A673 (cell line): Measurements from ENCODE around the gene KCNJ15. TPM values are rescaled to one million over a fixed set of nuclear protein-coding genes. Genes with fewer than 3 reads are reported as not detected.

Experiments used
- BruUV-seq: library from RNA; stranded (reverse); fragments of 400-500 nt; replicated peaks from 2 replicates; lab custom pipeline; 2021; lab: Mats Ljungman, UMichigan
- CTCF ChIA-PET: fragments of 300-600 bp; sonication (Branson Sonifier 250); formaldehyde crosslinking; loops from one replicate; lab custom pipeline; 2022; ENCODE audit warnings: antibody characterized with exemption; lab: Charles Lee
- POLR2A ChIA-PET: fragments of 300-600 bp; sonication (Branson Sonifier 250); formaldehyde crosslinking; loops from one replicate; lab custom pipeline; 2022; ENCODE audit warnings: antibody characterized with exemption; ENCODE audit not compliant: low non-redundant PET; lab: Charles Lee
- DNase-seq: peaks from one replicate; pipeline ENCODE4 v3.0.0-alpha.2; 2015; ENCODE audit warnings: low spot score
- H3K27ac ChIP-seq: fragments of 200-600 bp; sonication (generic); 2 replicates; pipeline ENCODE4 v1.5.1; 2016; ENCODE audit warnings: mixed run types, low read depth, mild to moderate bottlenecking, mixed read lengths, antibody characterized with exemption, low read length; ENCODE audit not compliant: poor library complexity, severe bottlenecking
- H3K27me3 ChIP-seq: fragments of 200-600 bp; sonication (generic); replicated peaks from 2 replicates; pipeline ENCODE4 v1.6.1; 2017; ENCODE audit warnings: mixed run types, low read depth, mild to moderate bottlenecking, mixed read lengths, antibody characterized with exemption, low read length; ENCODE audit not compliant: insufficient read depth, poor library complexity
- H3K36me3 ChIP-seq: fragments of 200-600 bp; sonication (generic); 2 replicates; pipeline ENCODE4 v1.6.1; 2016; ENCODE audit warnings: mixed run types, mild to moderate bottlenecking, mixed read lengths, antibody characterized with exemption, low read length; ENCODE audit not compliant: insufficient read depth, poor library complexity, severe bottlenecking
- H3K4me1 ChIP-seq: fragments of 200-600 bp; sonication (generic); 2 replicates; pipeline ENCODE4 v1.6.1; 2017; ENCODE audit warnings: mixed run types, mild to moderate bottlenecking, mixed read lengths, antibody characterized with exemption, low read length; ENCODE audit not compliant: insufficient read depth, poor library complexity, severe bottlenecking
- H3K4me3 ChIP-seq: fragments of 200-600 bp; sonication (generic); 2 replicates; pipeline ENCODE4 v1.5.1; 2016; ENCODE audit warnings: low read depth, mixed run types, mild to moderate bottlenecking, mixed read lengths, low read length; ENCODE audit not compliant: poor library complexity, severe bottlenecking
- H3K9me3 ChIP-seq: fragments of 200-600 bp; sonication (generic); 2 replicates; pipeline ENCODE4 v1.6.1; 2016; ENCODE audit warnings: mixed run types, low read depth, mild to moderate bottlenecking, mixed read lengths, antibody characterized with exemption, low read length; ENCODE audit not compliant: poor library complexity, severe bottlenecking
- CTCF ChIP-seq: fragments of 300-800, 200-600 bp; sonication (generic); conservative IDR thresholded peaks from 2 replicates; pipeline ENCODE4 v1.5.1; 2017; ENCODE audit warnings: low read depth, mild to moderate bottlenecking, antibody characterized with exemption, low read length, moderate library complexity, mixed read lengths
- EZH2 ChIP-seq: fragments of 200-600 bp; sonication (generic); IDR thresholded peaks from 2 replicates; pipeline ENCODE4 v1.6.1; 2017; ENCODE audit warnings: borderline replicate concordance, low read depth, mild to moderate bottlenecking, mixed read lengths, antibody characterized with exemption, low read length; ENCODE audit not compliant: poor library complexity, severe bottlenecking
- intact Hi-C: fragments of 100-400 bp; cut with micrococcal nuclease; formaldehyde crosslinking; loops from one replicate; pipeline ENCODE4 v1.10.0; 2022; ENCODE audit not compliant: unreplicated experiment
- total RNA-seq: library from RNA; stranded (reverse); gene quantifications from 2 replicates; pipeline ENCODE4 v1.2.3, GENCODE V29; 2021

KCNJ15 gene
- total RNA-seq, 1 experiment from 2014 or later = not detected

GRCh38 chr21:38301321-38302214, 44.8 kb downstream of the KCNJ15 start:
- no peak for DNase-seq
- Histone ChIP-seq H3K4me1 (no peaks in the 10 kb centered on the region), H3K36me3 (no peaks in the 10 kb centered on the region), H3K27me3 (peaks cover 57% of the 10 kb centered on the region), H3K27ac (no peak overlapping the region), H3K9me3 (no peaks in the 10 kb centered on the region), H3K4me3 (no peak overlapping the region)
- ChIA-PET POLR2A (no interaction called here), CTCF (no interaction called here)
- TF ChIP-seq CTCF (no peak), EZH2 (no peak)
- intact Hi-C loops = no loop called here
- no TSS peak for BruUV-seq

GRCh38 chr21:38303300-38303699, 46.5 kb downstream of the KCNJ15 start:
- DNase-seq = no peak
- POLR2A ChIA-PET = no interaction called here
- intact Hi-C loops = no loop called here
- Histone ChIP-seq H3K36me3 (no peaks in the 10 kb centered on the region), H3K27me3 (peaks cover 56% of the 10 kb centered on the region), H3K27ac (no peak overlapping the region), H3K4me1 (no peaks in the 10 kb centered on the region), H3K9me3 (no peaks in the 10 kb centered on the region), H3K4me3 (no peak overlapping the region)
- TF ChIP-seq CTCF (no peak), EZH2 (no peak)
- CTCF ChIA-PET = no interaction called here
- BruUV-seq = no TSS peak

GRCh38 chr21:38306433-38307141, 49.8 kb downstream of the KCNJ15 start:
- BruUV-seq = no TSS peak
- intact Hi-C loops = no loop called here
- no peak for DNase-seq
- no peaks in the 10 kb centered on the region for H3K36me3 ChIP-seq
- CTCF ChIA-PET = no interaction called here
- no peaks in the 10 kb centered on the region for H3K4me1 ChIP-seq
- POLR2A ChIA-PET = no interaction called here
- H3K4me3 ChIP-seq = no peak overlapping the region
- peaks cover 54% of the 10 kb centered on the region for H3K27me3 ChIP-seq
- no peaks in the 10 kb centered on the region for H3K9me3 ChIP-seq
- no peak for TF ChIP-seq CTCF
- no peak for TF ChIP-seq EZH2
- no peak overlapping the region for H3K27ac ChIP-seq
